ENCODE results near the gene ADCY4.

GRCh38 chr14:24269368-24269767, 65.5 kb downstream of the ADCY4 start:
- TF ChIP-seq TAF1 (IDR thresholded peaks at IDR 0.05; ENCODE audit: low read depth, low read length) (no peak), POLR2A (IDR thresholded peaks at IDR 0.05; ENCODE audit: control extremely low read depth in 1 of 2, low read depth in 2 of 2, low read length in 2 of 2) (no peak), JUND (IDR thresholded peaks at IDR 0.05; ENCODE audit: low read length) (no peak), SIN3A (conservative IDR thresholded peaks at IDR 0.05 in 1 of 2, IDR thresholded peaks at IDR 0.05 in 1 of 2; ENCODE audit: low read depth in 1 of 2, low read length in 2 of 2) (no peak), SP1 (IDR thresholded peaks at IDR 0.05; ENCODE audit: low read depth, low read length) (no peak), FOSL1 (IDR thresholded peaks at IDR 0.05; ENCODE audit: insufficient read depth, low read depth, low read length) (no peak), EP300 (IDR thresholded peaks at IDR 0.05; ENCODE audit: borderline replicate concordance in 1 of 2, low read depth in 2 of 2, low read length in 2 of 2) (no peak), RFX5 (IDR thresholded peaks at IDR 0.05; ENCODE audit: borderline replicate concordance, low read depth, low read length) (no peak), SAP30 (IDR thresholded peaks at IDR 0.05; ENCODE audit: insufficient read depth, insufficient replicate concordance, low read length) (no peak), EZH2 (IDR thresholded peaks at IDR 0.05; ENCODE audit: low read depth, low read length, severe bottlenecking) (no peak)
- TF ChIP-seq, protein P1, sequence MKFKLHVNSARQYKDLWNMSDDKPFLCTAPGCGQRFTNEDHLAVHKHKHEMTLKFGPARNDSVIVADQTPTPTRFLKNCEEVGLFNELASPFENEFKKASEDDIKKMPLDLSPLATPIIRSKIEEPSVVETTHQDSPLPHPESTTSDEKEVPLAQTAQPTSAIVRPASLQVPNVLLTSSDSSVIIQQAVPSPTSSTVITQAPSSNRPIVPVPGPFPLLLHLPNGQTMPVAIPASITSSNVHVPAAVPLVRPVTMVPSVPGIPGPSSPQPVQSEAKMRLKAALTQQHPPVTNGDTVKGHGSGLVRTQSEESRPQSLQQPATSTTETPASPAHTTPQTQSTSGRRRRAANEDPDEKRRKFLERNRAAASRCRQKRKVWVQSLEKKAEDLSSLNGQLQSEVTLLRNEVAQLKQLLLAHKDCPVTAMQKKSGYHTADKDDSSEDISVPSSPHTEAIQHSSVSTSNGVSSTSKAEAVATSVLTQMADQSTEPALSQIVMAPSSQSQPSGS (IDR thresholded peaks at IDR 0.05; ENCODE audit: low read length), result no peak
